ENCODE results near the gene CEP170.

- peak; percentile 53; the same call in 1 of the 2 replicates for TF ChIP-seq SIN3A (IDR thresholded peaks at IDR 0.05; ENCODE audit: low read depth)
- no peak for TF ChIP-seq EGR1 (IDR thresholded peaks at IDR 0.05; ENCODE audit: low read depth)
- TF ChIP-seq REST (IDR thresholded peaks at IDR 0.05; ENCODE audit: low read depth): no peak
- TF ChIP-seq CEBPB (IDR thresholded peaks at IDR 0.05; ENCODE audit: low read depth): peak; percentile 83
- TF ChIP-seq CTCF (IDR thresholded peaks at IDR 0.05 in 2 of 3, conservative IDR thresholded peaks at IDR 0.05 in 1 of 3; ENCODE audit: borderline replicate concordance in 1 of 3, insufficient read depth in 1 of 3, low read depth in 2 of 3, low read length in 2 of 3): no peak
- no peak for TF ChIP-seq EZH2phosphoT487 (IDR thresholded peaks at IDR 0.05; ENCODE audit: borderline replicate concordance)
- no peak for TF ChIP-seq POLR2AphosphoS5 (IDR thresholded peaks at IDR 0.05; ENCODE audit: low read depth, low read length)
- TF ChIP-seq POLR2A (IDR thresholded peaks at IDR 0.05; ENCODE audit: borderline replicate concordance, extremely low read depth, insufficient read depth, insufficient read length): no peak
- no peak for TF ChIP-seq ZBTB33 (IDR thresholded peaks at IDR 0.05; ENCODE audit: extremely low read depth, insufficient replicate concordance, low read length)
Observed at GRCh38 chr1:243267914-243268653, 13.0 kb upstream of the CEP170 start.
